Stomach (tissue), 19 donors: ENCODE data around the gene SNX18. TPM values are rescaled to one million over a fixed set of nuclear protein-coding genes. Genes with fewer than 3 reads are reported as not detected.

Experiments
- DNase-seq, 2 donors: peaks; one replicate each; pipeline versions ENCODE4 v3.0.0 to v3.0.0-alpha.2; 2013 to 2019
- H3K27ac ChIP-seq, 5 donors: fragments of 200-600 bp in 4 of 5; sonication (generic) in 4 of 5; one replicate each; pipeline ENCODE4 v1.5.1; 2013 to 2019; ENCODE audit warnings: mild to moderate bottlenecking in 1 of 5, moderate library complexity in 1 of 5
- H3K27me3 ChIP-seq, 3 donors: fragments of 200-600 bp; sonication (generic); one replicate each; pipeline ENCODE4 v1.5.1; 2017 to 2019; ENCODE audit warnings: mixed run types in 1 of 3
- H3K36me3 ChIP-seq, 4 donors: fragments of 200-600 bp; sonication (generic); 1 replicate in 3 of 4; 2 replicates in 1 of 4; pipeline ENCODE4 v1.5.1; 2016 to 2019
- H3K4me1 ChIP-seq, 4 donors: fragments of 200-600 bp; sonication (generic); one replicate each; pipeline ENCODE4 v1.5.1; 2016 to 2019
- H3K4me3 ChIP-seq, 4 donors: fragments of 200-600 bp; sonication (generic) in 3 of 4; one replicate each; pipeline ENCODE4 v1.5.1; 2016 to 2019; ENCODE audit warnings: mild to moderate bottlenecking in 1 of 4
- H3K9me3 ChIP-seq, 4 donors: fragments of 200-600 bp; sonication (generic); one replicate each; pipeline ENCODE4 v1.5.1; 2016 to 2019
- EP300 ChIP-seq: sonication (generic); formaldehyde crosslinking; IDR thresholded peaks from one replicate; pipeline ENCODE4 v1.6.1; 2017; ENCODE audit warnings: antibody characterized with exemption
- POLR2A ChIP-seq, 4 donors: fragments of 450-650 bp; IDR thresholded peaks; one replicate each; pipeline ENCODE4 v1.6.1; 2016; ENCODE audit warnings: antibody characterized with exemption in 4 of 4, control low read depth in 2 of 4, mild to moderate bottlenecking in 1 of 4, moderate library complexity in 1 of 4
- POLR2AphosphoS5 ChIP-seq, 3 donors: sonication (generic); formaldehyde crosslinking; IDR thresholded peaks; one replicate each; pipeline ENCODE4 v1.6.1; 2016; ENCODE audit warnings: antibody characterized with exemption in 3 of 3
- WGBS, 5 donors: extraction: QIAGEN DNeasy Blood & Tissue Kit in 3 of 5; methylation state at CpG; one replicate each; pipeline versions ENCODE4 v1.1.5 to v1.1.7; 2013 to 2018; 5-methylcytosine and 5-hydroxymethylcytosine counted together
- intact Hi-C: fragments of 100-400 bp; cut with DNase I; formaldehyde crosslinking; loops from one replicate; pipeline ENCODE4 v1.15.1; 2023; ENCODE audit warnings: low total_unique reads
- long read RNA-seq, 10 donors: transcript quantifications; one replicate each; lab custom pipeline, GENCODE V29; 2026
- polyA plus RNA-seq, 3 donors: library from polyadenylated mRNA; stranded (reverse); fragments of 200-250 nt; gene quantifications; one replicate each; pipeline ENCODE4 v1.2.3, GENCODE V29; 2013
- total RNA-seq, 5 donors: library from RNA; depleted of rRNA; stranded (reverse); fragments of >200 nt; gene quantifications; one replicate each; pipeline versions ENCODE4 v1.1.0 to v1.2.3, GENCODE V29; 2014 to 2016
- TF ChIP-seq, protein P1 (sequence below), 7 experiments: fragments of 450-650 bp in 4 of 7; fragments of 200-600 bp in 3 of 7; sonication (generic) in 3 of 7; IDR thresholded peaks; one replicate each; pipeline ENCODE4 v1.5.1; 2016 to 2019; ENCODE audit warnings: antibody characterized with exemption in 7 of 7, control low read depth in 2 of 7, mild to moderate bottlenecking in 1 of 7
- donor health status: healthy with polysubstance abuse.
- donor health status: Bipolar disorder and iron deficiency.
- donor health status: healthy.

SNX18 gene, protein sequence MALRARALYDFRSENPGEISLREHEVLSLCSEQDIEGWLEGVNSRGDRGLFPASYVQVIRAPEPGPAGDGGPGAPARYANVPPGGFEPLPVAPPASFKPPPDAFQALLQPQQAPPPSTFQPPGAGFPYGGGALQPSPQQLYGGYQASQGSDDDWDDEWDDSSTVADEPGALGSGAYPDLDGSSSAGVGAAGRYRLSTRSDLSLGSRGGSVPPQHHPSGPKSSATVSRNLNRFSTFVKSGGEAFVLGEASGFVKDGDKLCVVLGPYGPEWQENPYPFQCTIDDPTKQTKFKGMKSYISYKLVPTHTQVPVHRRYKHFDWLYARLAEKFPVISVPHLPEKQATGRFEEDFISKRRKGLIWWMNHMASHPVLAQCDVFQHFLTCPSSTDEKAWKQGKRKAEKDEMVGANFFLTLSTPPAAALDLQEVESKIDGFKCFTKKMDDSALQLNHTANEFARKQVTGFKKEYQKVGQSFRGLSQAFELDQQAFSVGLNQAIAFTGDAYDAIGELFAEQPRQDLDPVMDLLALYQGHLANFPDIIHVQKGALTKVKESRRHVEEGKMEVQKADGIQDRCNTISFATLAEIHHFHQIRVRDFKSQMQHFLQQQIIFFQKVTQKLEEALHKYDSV
- total RNA-seq, result 10 to 100 TPM; 23.9 to 77.9 (median 40.4) TPM
- polyA plus RNA-seq, result 10 to 100 TPM in 2 of 3 donors, 1 to 10 TPM in 1; 4.4 to 14.2 (median 12.5) TPM
- long read RNA-seq, donor 1, full-length matches to known transcripts, result 8 of 8 reads
- long read RNA-seq, donor 1, partial matches to known transcripts, result 0 of 8 reads
- long read RNA-seq, donor 1, other reads (novel, unspliced or antisense), result 0 of 8 reads
- long read RNA-seq, donor 2, full-length matches to known transcripts, result 13 of 13 reads
- long read RNA-seq, donor 2, partial matches to known transcripts, result 0 of 13 reads
- long read RNA-seq, donor 2, other reads (novel, unspliced or antisense), result 0 of 13 reads
- long read RNA-seq, donor 3, full-length matches to known transcripts, result 3 of 3 reads
- long read RNA-seq, donor 3, partial matches to known transcripts, result 0 of 3 reads
- long read RNA-seq, donor 3, other reads (novel, unspliced or antisense), result 0 of 3 reads
- long read RNA-seq, donor 4, result 0 reads
- long read RNA-seq, donor 5, full-length matches to known transcripts, result 25 of 25 reads
- long read RNA-seq, donor 5, partial matches to known transcripts, result 0 of 25 reads
- long read RNA-seq, donor 5, other reads (novel, unspliced or antisense), result 0 of 25 reads
- long read RNA-seq, donor 6, full-length matches to known transcripts, result 24 of 24 reads
- long read RNA-seq, donor 6, partial matches to known transcripts, result 0 of 24 reads
- long read RNA-seq, donor 6, other reads (novel, unspliced or antisense), result 0 of 24 reads
- long read RNA-seq, donor 7, full-length matches to known transcripts, result 15 of 15 reads
- long read RNA-seq, donor 7, partial matches to known transcripts, result 0 of 15 reads
- long read RNA-seq, donor 7, other reads (novel, unspliced or antisense), result 0 of 15 reads
- long read RNA-seq, donor 8, full-length matches to known transcripts, result 15 of 15 reads
- long read RNA-seq, donor 8, partial matches to known transcripts, result 0 of 15 reads
- long read RNA-seq, donor 8, other reads (novel, unspliced or antisense), result 0 of 15 reads
- long read RNA-seq, donor 9, full-length matches to known transcripts, result 17 of 17 reads
- long read RNA-seq, donor 9, partial matches to known transcripts, result 0 of 17 reads
- long read RNA-seq, donor 9, other reads (novel, unspliced or antisense), result 0 of 17 reads
- long read RNA-seq, donor 10, full-length matches to known transcripts, result 3 of 3 reads
- long read RNA-seq, donor 10, partial matches to known transcripts, result 0 of 3 reads
- long read RNA-seq, donor 10, other reads (novel, unspliced or antisense), result 0 of 3 reads

DNA sequence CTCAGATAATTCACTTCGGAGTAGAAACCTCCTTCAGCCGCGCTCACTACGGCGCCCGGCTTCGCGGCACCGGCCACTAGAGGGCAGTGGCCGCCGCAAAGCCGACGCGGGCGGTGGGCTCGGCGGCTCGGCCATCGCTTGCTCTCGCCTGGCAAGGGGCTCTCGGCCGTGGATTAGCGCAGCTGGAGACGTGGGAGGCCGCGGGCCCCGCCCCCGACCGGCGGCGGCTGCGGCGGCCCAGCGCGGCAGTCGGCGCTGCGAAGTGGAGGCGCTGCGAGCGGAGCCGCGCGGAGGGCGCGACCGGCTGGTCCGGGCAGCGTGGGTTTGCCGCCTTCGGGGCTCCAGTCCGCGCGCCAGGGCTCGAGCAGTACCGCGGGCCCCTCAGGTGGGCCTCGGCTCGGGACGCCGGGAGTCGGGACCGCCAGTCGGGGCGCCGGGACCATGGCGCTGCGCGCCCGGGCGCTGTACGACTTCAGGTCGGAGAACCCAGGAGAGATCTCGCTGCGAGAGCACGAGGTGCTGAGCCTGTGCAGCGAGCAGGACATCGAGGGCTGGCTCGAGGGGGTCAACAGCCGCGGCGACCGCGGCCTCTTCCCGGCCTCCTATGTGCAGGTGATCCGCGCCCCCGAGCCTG is at the start of gene SNX18:
TSS of gene SNX18 (plus strand) at position 248 of the 634 bp plus-strand sequence. CDS start at position 442, 194 bp downstream.
- H3K27me3 ChIP-seq, result no peaks in the 10 kb centered on the region
- 0 to 1% (median 0%) methylated on average over 20 to 88 of the region's 88 CpGs for WGBS, 5 donors
- peak; percentile 94 to 98 for DNase-seq

DNA sequence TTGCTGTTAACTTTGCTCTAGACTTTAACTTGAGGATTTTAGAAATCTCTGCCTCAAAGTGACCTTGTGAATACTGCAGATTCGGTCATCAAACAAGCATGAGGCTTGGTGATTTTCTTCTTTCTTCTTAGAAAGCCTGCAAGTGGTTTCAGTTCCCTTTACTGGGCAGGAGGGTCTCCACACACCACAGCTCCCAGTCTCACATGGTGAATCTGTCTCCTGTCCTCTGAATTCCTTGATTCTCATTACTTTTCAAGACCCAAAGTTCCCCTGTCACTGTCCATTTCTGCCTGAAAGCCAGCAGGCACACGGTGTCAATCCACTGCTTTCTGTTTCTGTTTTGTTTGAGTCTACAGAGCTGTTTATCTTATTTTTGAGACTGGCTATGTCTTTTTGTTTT is 47.9 kb upstream of the SNX18 start:
- Histone ChIP-seq H3K4me3 (no peak overlapping the region), H3K36me3 (no peaks in the 10 kb centered on the region), H3K27me3 (no peaks in the 10 kb centered on the region), H3K27ac (peak overlapping the region in 2 of 5 donors; percentile 6 to 29), H3K4me1 (peaks cover 0 to 15% (median 6%) of the 10 kb centered on the region in 4 donors), H3K9me3 (no peaks in the 10 kb centered on the region)
- DNase-seq, result peak in 1 of 2 donors; percentile 17
- intact Hi-C loops, result no loop called here
- 34 to 45% (median 37%) methylated on average over 2 of the region's 2 CpGs for WGBS, 5 donors
- no peak for TF ChIP-seq POLR2AphosphoS5 (IDR thresholded peaks at IDR 0.05)
- TF ChIP-seq POLR2A (IDR thresholded peaks at IDR 0.05), result no peak
- TF ChIP-seq, protein P1, sequence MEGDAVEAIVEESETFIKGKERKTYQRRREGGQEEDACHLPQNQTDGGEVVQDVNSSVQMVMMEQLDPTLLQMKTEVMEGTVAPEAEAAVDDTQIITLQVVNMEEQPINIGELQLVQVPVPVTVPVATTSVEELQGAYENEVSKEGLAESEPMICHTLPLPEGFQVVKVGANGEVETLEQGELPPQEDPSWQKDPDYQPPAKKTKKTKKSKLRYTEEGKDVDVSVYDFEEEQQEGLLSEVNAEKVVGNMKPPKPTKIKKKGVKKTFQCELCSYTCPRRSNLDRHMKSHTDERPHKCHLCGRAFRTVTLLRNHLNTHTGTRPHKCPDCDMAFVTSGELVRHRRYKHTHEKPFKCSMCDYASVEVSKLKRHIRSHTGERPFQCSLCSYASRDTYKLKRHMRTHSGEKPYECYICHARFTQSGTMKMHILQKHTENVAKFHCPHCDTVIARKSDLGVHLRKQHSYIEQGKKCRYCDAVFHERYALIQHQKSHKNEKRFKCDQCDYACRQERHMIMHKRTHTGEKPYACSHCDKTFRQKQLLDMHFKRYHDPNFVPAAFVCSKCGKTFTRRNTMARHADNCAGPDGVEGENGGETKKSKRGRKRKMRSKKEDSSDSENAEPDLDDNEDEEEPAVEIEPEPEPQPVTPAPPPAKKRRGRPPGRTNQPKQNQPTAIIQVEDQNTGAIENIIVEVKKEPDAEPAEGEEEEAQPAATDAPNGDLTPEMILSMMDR (IDR thresholded peaks at IDR 0.05), result no peak
- no peak for TF ChIP-seq EP300

More for the DNA sequence above, at the start of gene SNX18:
- intact Hi-C loops, result loop anchor here (5.0 kb wide), 1 partner anchor 330 kb away; no protein-coding TSS in a partner anchor
- TF ChIP-seq POLR2A (IDR thresholded peaks at IDR 0.05) (no peak), POLR2AphosphoS5 (IDR thresholded peaks at IDR 0.05) (peak; percentile 59 to 76 (median 73)), EP300 (no peak)
- TF ChIP-seq, protein P1 (IDR thresholded peaks at IDR 0.05), result peak in 5 of 7 experiments; percentile 91 to 98 (median 94)
- peak within 1 kb of the TSS; percentile 95 to 98 (median 96) for H3K27ac ChIP-seq
- H3K4me1 ChIP-seq, result peaks cover 16 to 48% (median 36%) of the 10 kb centered on the region in 4 donors
- peaks cover 0 to 5% (median 0%) of the 10 kb centered on the region in 4 donors for H3K36me3 ChIP-seq
- H3K4me3 ChIP-seq, result peak within 1 kb of the TSS; percentile 85 to 100 (median 98)
- H3K9me3 ChIP-seq, result no peaks in the 10 kb centered on the region

DNA sequence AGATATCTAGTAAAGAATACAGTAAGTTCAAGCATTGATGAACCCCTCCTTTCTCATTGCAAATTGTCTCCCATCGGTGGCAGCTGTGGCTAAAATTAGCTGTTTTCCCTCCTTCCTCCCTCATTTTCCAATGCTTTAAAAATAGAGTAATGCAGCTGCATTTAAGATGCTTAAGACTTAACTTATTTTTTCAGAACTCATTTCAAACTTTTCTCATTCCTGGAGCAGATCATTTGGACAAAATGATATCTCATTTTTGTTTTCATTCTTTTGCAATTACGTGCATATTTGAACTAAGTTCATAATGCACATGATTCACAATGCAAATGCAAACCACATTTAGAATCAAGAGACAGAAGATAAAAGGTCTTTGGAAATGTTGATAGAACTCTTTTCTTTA is 47.4 kb upstream of the SNX18 start:
- H3K27me3 ChIP-seq, result no peaks in the 10 kb centered on the region
- TF ChIP-seq POLR2A (IDR thresholded peaks at IDR 0.05) (no peak), EP300 (no peak), POLR2AphosphoS5 (IDR thresholded peaks at IDR 0.05) (no peak)
- TF ChIP-seq, protein P1 (IDR thresholded peaks at IDR 0.05), result no peak
- 38 to 60% (median 48%) methylated on average over 2 of the region's 2 CpGs for WGBS, 5 donors
- H3K4me3 ChIP-seq, result no peak overlapping the region
- H3K9me3 ChIP-seq, result no peaks in the 10 kb centered on the region
- intact Hi-C loops, result no loop called here
- DNase-seq, result peak in 1 of 2 donors; percentile 26
- peak overlapping the region in 2 of 5 donors; percentile 6 to 29 for H3K27ac ChIP-seq
- peaks cover 0 to 15% (median 6%) of the 10 kb centered on the region in 4 donors for H3K4me1 ChIP-seq
- H3K36me3 ChIP-seq, result no peaks in the 10 kb centered on the region
